ENCODE data around the gene PSMG3. TPM values are rescaled to one million over a fixed set of nuclear protein-coding genes. Genes with fewer than 3 reads are reported as not detected.

PSMG3 gene
- polyA plus RNA-seq, 2 donors = 66.9 to 72.3 TPM

- Histone ChIP-seq H3K4me3 (ENCODE audit: low read depth in 1 of 2, low read length in 2 of 2) (no peak overlapping the region), H3K27ac (ENCODE audit: low read depth in 2 of 2, low read length in 1 of 2) (no peak overlapping the region), H3K27me3 (ENCODE audit: control insufficient read depth in 1 of 2, insufficient read depth in 2 of 2, low read length in 2 of 2) (no peaks in the 10 kb centered on the region), H3K36me3 (ENCODE audit: control insufficient read depth in 2 of 2, insufficient read depth in 2 of 2, low read length in 1 of 2) (no peaks in the 10 kb centered on the region), H3K9me3 (ENCODE audit: control insufficient read depth in 2 of 2, insufficient read depth in 1 of 2, low read depth in 1 of 2, low read length in 1 of 2) (no peaks in the 10 kb centered on the region), H3K4me1 (ENCODE audit: control insufficient read depth in 2 of 2, insufficient read depth in 2 of 2, low read length in 1 of 2) (no peaks in the 10 kb centered on the region)
- 53 to 69% methylated on average over 9 to 10 of the region's 10 CpGs for WGBS, 2 donors
These were observed 37.9 kb upstream of the PSMG3 start for GRCh38 chr7:1607696-1608095.

- no peak overlapping the region for H3K4me3 ChIP-seq (ENCODE audit: low read depth in 1 of 2, low read length in 2 of 2)
- H3K4me1 ChIP-seq (ENCODE audit: control insufficient read depth in 2 of 2, insufficient read depth in 2 of 2, low read length in 1 of 2) = no peaks in the 10 kb centered on the region
- H3K9me3 ChIP-seq (ENCODE audit: control insufficient read depth in 2 of 2, insufficient read depth in 1 of 2, low read depth in 1 of 2, low read length in 1 of 2) = no peaks in the 10 kb centered on the region
- H3K27me3 ChIP-seq (ENCODE audit: control insufficient read depth in 1 of 2, insufficient read depth in 2 of 2, low read length in 2 of 2) = no peaks in the 10 kb centered on the region
- WGBS, 2 donors = 52 to 55% methylated on average over 7 of the region's 7 CpGs
- H3K27ac ChIP-seq (ENCODE audit: low read depth in 2 of 2, low read length in 1 of 2) = no peak overlapping the region
- H3K36me3 ChIP-seq (ENCODE audit: control insufficient read depth in 2 of 2, insufficient read depth in 2 of 2, low read length in 1 of 2) = no peaks in the 10 kb centered on the region
These were observed 37.2 kb upstream of the PSMG3 start for GRCh38 chr7:1607001-1607400.

GRCh38 chr7:1604383-1604782 is 34.6 kb upstream of the PSMG3 start:
- Histone ChIP-seq H3K27ac (ENCODE audit: low read depth in 2 of 2, low read length in 1 of 2) (no peak overlapping the region), H3K4me3 (ENCODE audit: low read depth in 1 of 2, low read length in 2 of 2) (no peak overlapping the region), H3K36me3 (ENCODE audit: control insufficient read depth in 2 of 2, insufficient read depth in 2 of 2, low read length in 1 of 2) (no peaks in the 10 kb centered on the region), H3K9me3 (ENCODE audit: control insufficient read depth in 2 of 2, insufficient read depth in 1 of 2, low read depth in 1 of 2, low read length in 1 of 2) (no peaks in the 10 kb centered on the region), H3K27me3 (ENCODE audit: control insufficient read depth in 1 of 2, insufficient read depth in 2 of 2, low read length in 2 of 2) (no peaks in the 10 kb centered on the region), H3K4me1 (ENCODE audit: control insufficient read depth in 2 of 2, insufficient read depth in 2 of 2, low read length in 1 of 2) (no peaks in the 10 kb centered on the region)
- 62 to 66% methylated on average over 2 of the region's 2 CpGs for WGBS, 2 donors

GRCh38 chr7:1603346-1604225 is 33.8 kb upstream of the PSMG3 start:
- Histone ChIP-seq H3K4me3 (ENCODE audit: low read depth in 1 of 2, low read length in 2 of 2) (no peak overlapping the region), H3K4me1 (ENCODE audit: control insufficient read depth in 2 of 2, insufficient read depth in 2 of 2, low read length in 1 of 2) (no peaks in the 10 kb centered on the region), H3K36me3 (ENCODE audit: control insufficient read depth in 2 of 2, insufficient read depth in 2 of 2, low read length in 1 of 2) (no peaks in the 10 kb centered on the region), H3K27me3 (ENCODE audit: control insufficient read depth in 1 of 2, insufficient read depth in 2 of 2, low read length in 2 of 2) (no peaks in the 10 kb centered on the region), H3K9me3 (ENCODE audit: control insufficient read depth in 2 of 2, insufficient read depth in 1 of 2, low read depth in 1 of 2, low read length in 1 of 2) (no peaks in the 10 kb centered on the region), H3K27ac (ENCODE audit: low read depth in 2 of 2, low read length in 1 of 2) (no peak overlapping the region)
- WGBS, 2 donors = 78% methylated on average over 41 of the region's 41 CpGs

- no peaks in the 10 kb centered on the region for H3K4me1 ChIP-seq (ENCODE audit: control insufficient read depth in 2 of 2, insufficient read depth in 2 of 2, low read length in 1 of 2)
- WGBS, 2 donors = 89 to 90% methylated on average over 15 of the region's 15 CpGs
These were observed 32.6 kb upstream of the PSMG3 start for GRCh38 chr7:1602386-1602785.

GRCh38 chr7:1601956-1602355 is 32.1 kb upstream of the PSMG3 start:
- WGBS, 2 donors = 69 to 73% methylated on average over 24 of the region's 24 CpGs
- H3K27me3 ChIP-seq (ENCODE audit: control insufficient read depth in 1 of 2, insufficient read depth in 2 of 2, low read length in 2 of 2) = no peaks in the 10 kb centered on the region
- H3K4me3 ChIP-seq (ENCODE audit: low read depth in 1 of 2, low read length in 2 of 2) = no peak overlapping the region
- no peak overlapping the region for H3K27ac ChIP-seq (ENCODE audit: low read depth in 2 of 2, low read length in 1 of 2)
- no peaks in the 10 kb centered on the region for H3K36me3 ChIP-seq (ENCODE audit: control insufficient read depth in 2 of 2, insufficient read depth in 2 of 2, low read length in 1 of 2)
- no peaks in the 10 kb centered on the region for H3K9me3 ChIP-seq (ENCODE audit: control insufficient read depth in 2 of 2, insufficient read depth in 1 of 2, low read depth in 1 of 2, low read length in 1 of 2)
- no peaks in the 10 kb centered on the region for H3K4me1 ChIP-seq (ENCODE audit: control insufficient read depth in 2 of 2, insufficient read depth in 2 of 2, low read length in 1 of 2)

More at GRCh38 chr7:1602386-1602785, 32.6 kb upstream of the PSMG3 start:
- H3K27me3 ChIP-seq (ENCODE audit: control insufficient read depth in 1 of 2, insufficient read depth in 2 of 2, low read length in 2 of 2) = no peaks in the 10 kb centered on the region
- H3K27ac ChIP-seq (ENCODE audit: low read depth in 2 of 2, low read length in 1 of 2) = no peak overlapping the region
- no peak overlapping the region for H3K4me3 ChIP-seq (ENCODE audit: low read depth in 1 of 2, low read length in 2 of 2)
- no peaks in the 10 kb centered on the region for H3K9me3 ChIP-seq (ENCODE audit: control insufficient read depth in 2 of 2, insufficient read depth in 1 of 2, low read depth in 1 of 2, low read length in 1 of 2)
- no peaks in the 10 kb centered on the region for H3K36me3 ChIP-seq (ENCODE audit: control insufficient read depth in 2 of 2, insufficient read depth in 2 of 2, low read length in 1 of 2)

- Histone ChIP-seq H3K4me1 (ENCODE audit: control insufficient read depth in 2 of 2, insufficient read depth in 2 of 2, low read length in 1 of 2) (no peaks in the 10 kb centered on the region), H3K4me3 (ENCODE audit: low read depth in 1 of 2, low read length in 2 of 2) (no peak overlapping the region), H3K9me3 (ENCODE audit: control insufficient read depth in 2 of 2, insufficient read depth in 1 of 2, low read depth in 1 of 2, low read length in 1 of 2) (no peaks in the 10 kb centered on the region), H3K27ac (ENCODE audit: low read depth in 2 of 2, low read length in 1 of 2) (no peak overlapping the region), H3K27me3 (ENCODE audit: control insufficient read depth in 1 of 2, insufficient read depth in 2 of 2, low read length in 2 of 2) (no peaks in the 10 kb centered on the region), H3K36me3 (ENCODE audit: control insufficient read depth in 2 of 2, insufficient read depth in 2 of 2, low read length in 1 of 2) (no peaks in the 10 kb centered on the region)
- 80 to 84% methylated on average over 29 of the region's 29 CpGs for WGBS, 2 donors
These were observed 30.0 kb upstream of the PSMG3 start for GRCh38 chr7:1599640-1600395.

GRCh38 chr7:1598961-1599639 is 29.3 kb upstream of the PSMG3 start:
- Histone ChIP-seq H3K27ac (ENCODE audit: low read depth in 2 of 2, low read length in 1 of 2) (no peak overlapping the region), H3K9me3 (ENCODE audit: control insufficient read depth in 2 of 2, insufficient read depth in 1 of 2, low read depth in 1 of 2, low read length in 1 of 2) (no peaks in the 10 kb centered on the region), H3K36me3 (ENCODE audit: control insufficient read depth in 2 of 2, insufficient read depth in 2 of 2, low read length in 1 of 2) (no peaks in the 10 kb centered on the region), H3K4me3 (ENCODE audit: low read depth in 1 of 2, low read length in 2 of 2) (no peak overlapping the region), H3K4me1 (ENCODE audit: control insufficient read depth in 2 of 2, insufficient read depth in 2 of 2, low read length in 1 of 2) (no peaks in the 10 kb centered on the region), H3K27me3 (ENCODE audit: control insufficient read depth in 1 of 2, insufficient read depth in 2 of 2, low read length in 2 of 2) (no peaks in the 10 kb centered on the region)
- 88 to 90% methylated on average over 12 of the region's 12 CpGs for WGBS, 2 donors

GRCh38 chr7:1598286-1598685 is 28.5 kb upstream of the PSMG3 start:
- H3K4me1 ChIP-seq (ENCODE audit: control insufficient read depth in 2 of 2, insufficient read depth in 2 of 2, low read length in 1 of 2) = no peaks in the 10 kb centered on the region
- H3K27ac ChIP-seq (ENCODE audit: low read depth in 2 of 2, low read length in 1 of 2) = no peak overlapping the region
- WGBS, 2 donors = 79 to 81% methylated on average over 7 of the region's 7 CpGs
- no peaks in the 10 kb centered on the region for H3K27me3 ChIP-seq (ENCODE audit: control insufficient read depth in 1 of 2, insufficient read depth in 2 of 2, low read length in 2 of 2)
- H3K9me3 ChIP-seq (ENCODE audit: control insufficient read depth in 2 of 2, insufficient read depth in 1 of 2, low read depth in 1 of 2, low read length in 1 of 2) = no peaks in the 10 kb centered on the region
- no peak overlapping the region for H3K4me3 ChIP-seq (ENCODE audit: low read depth in 1 of 2, low read length in 2 of 2)
- no peaks in the 10 kb centered on the region for H3K36me3 ChIP-seq (ENCODE audit: control insufficient read depth in 2 of 2, insufficient read depth in 2 of 2, low read length in 1 of 2)

All from esophagus (tissue), 2 donors.